Right atrium auricular region (tissue), 2 donors: ENCODE measurements around the gene CDC42EP3. TPM values are rescaled to one million over a fixed set of nuclear protein-coding genes. Genes with fewer than 3 reads are reported as not detected.
A peak's percentile ranks its signal among the peaks of the same experiment; 100 is the strongest.

ENCODE experiments used
- DNase-seq: peaks from one replicate; pipeline ENCODE4 v3.0.0-alpha.2; 2019; ENCODE audit warnings: low spot score
- H3K27ac ChIP-seq, 2 donors: fragments of 200-600 bp; sonication (generic); 1 replicate in 1 of 2; 2 replicates in 1 of 2; pipeline ENCODE4 v1.5.1; 2016 to 2019
- H3K27me3 ChIP-seq, 2 donors: fragments of 200-600 bp; sonication (generic); one replicate each; pipeline versions ENCODE4 v1.5.1 to v1.6.0; 2017 to 2019
- H3K36me3 ChIP-seq: fragments of 200-600 bp; sonication (generic); one replicate; pipeline ENCODE4 v1.5.1; 2016
- H3K4me1 ChIP-seq, 2 donors: fragments of 200-600 bp; sonication (generic); one replicate each; pipeline versions ENCODE4 v1.5.1 to v1.6.0; 2017 to 2019
- H3K4me3 ChIP-seq, 2 donors: fragments of 200-600 bp; sonication (generic); 1 replicate in 1 of 2; 2 replicates in 1 of 2; pipeline ENCODE4 v1.5.1; 2017 to 2019; ENCODE audit warnings: mild to moderate bottlenecking in 1 of 2, moderate library complexity in 1 of 2
- H3K9me3 ChIP-seq, 2 donors: fragments of 200-600 bp; sonication (generic); one replicate each; pipeline ENCODE4 v1.5.1; 2019
- total RNA-seq, 2 donors: library from RNA; depleted of rRNA; stranded (reverse); fragments of >200 nt; gene quantifications; one replicate each; pipeline ENCODE4 v1.1.0, GENCODE V29; 2016
- TF ChIP-seq, protein P1 (sequence below), 2 donors: fragments of 200-600 bp; sonication (generic); IDR thresholded peaks; one replicate each; pipeline ENCODE4 v1.5.1; 2019; ENCODE audit warnings: antibody characterized with exemption in 2 of 2

The CDC42EP3 gene
- total RNA-seq, 2 donors from 2014 or later = 38.5 to 105 TPM

- no peak overlapping the region for H3K27ac ChIP-seq
- DNase-seq = no peak
- no peak overlapping the region for H3K4me3 ChIP-seq
- H3K4me1 ChIP-seq = peaks cover 0 to 31% of the 10 kb centered on the region in 2 donors
- no peaks in the 10 kb centered on the region for H3K27me3 ChIP-seq
- H3K36me3 ChIP-seq = no peaks in the 10 kb centered on the region
- TF ChIP-seq, protein P1, sequence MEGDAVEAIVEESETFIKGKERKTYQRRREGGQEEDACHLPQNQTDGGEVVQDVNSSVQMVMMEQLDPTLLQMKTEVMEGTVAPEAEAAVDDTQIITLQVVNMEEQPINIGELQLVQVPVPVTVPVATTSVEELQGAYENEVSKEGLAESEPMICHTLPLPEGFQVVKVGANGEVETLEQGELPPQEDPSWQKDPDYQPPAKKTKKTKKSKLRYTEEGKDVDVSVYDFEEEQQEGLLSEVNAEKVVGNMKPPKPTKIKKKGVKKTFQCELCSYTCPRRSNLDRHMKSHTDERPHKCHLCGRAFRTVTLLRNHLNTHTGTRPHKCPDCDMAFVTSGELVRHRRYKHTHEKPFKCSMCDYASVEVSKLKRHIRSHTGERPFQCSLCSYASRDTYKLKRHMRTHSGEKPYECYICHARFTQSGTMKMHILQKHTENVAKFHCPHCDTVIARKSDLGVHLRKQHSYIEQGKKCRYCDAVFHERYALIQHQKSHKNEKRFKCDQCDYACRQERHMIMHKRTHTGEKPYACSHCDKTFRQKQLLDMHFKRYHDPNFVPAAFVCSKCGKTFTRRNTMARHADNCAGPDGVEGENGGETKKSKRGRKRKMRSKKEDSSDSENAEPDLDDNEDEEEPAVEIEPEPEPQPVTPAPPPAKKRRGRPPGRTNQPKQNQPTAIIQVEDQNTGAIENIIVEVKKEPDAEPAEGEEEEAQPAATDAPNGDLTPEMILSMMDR (IDR thresholded peaks at IDR 0.05) = no peak
- no peaks in the 10 kb centered on the region for H3K9me3 ChIP-seq
These were observed 50.2 kb downstream of the CDC42EP3 start for GRCh38 chr2:37621199-37621598.

GRCh38 chr2:37619959-37620300 is 51.5 kb downstream of the CDC42EP3 start:
- no peak for DNase-seq
- Histone ChIP-seq H3K36me3 (no peaks in the 10 kb centered on the region), H3K4me3 (no peak overlapping the region), H3K9me3 (no peaks in the 10 kb centered on the region), H3K4me1 (peaks cover 0 to 32% of the 10 kb centered on the region in 2 donors), H3K27me3 (no peaks in the 10 kb centered on the region), H3K27ac (no peak overlapping the region)
- TF ChIP-seq, protein P1 (IDR thresholded peaks at IDR 0.05) = no peak

DNA sequence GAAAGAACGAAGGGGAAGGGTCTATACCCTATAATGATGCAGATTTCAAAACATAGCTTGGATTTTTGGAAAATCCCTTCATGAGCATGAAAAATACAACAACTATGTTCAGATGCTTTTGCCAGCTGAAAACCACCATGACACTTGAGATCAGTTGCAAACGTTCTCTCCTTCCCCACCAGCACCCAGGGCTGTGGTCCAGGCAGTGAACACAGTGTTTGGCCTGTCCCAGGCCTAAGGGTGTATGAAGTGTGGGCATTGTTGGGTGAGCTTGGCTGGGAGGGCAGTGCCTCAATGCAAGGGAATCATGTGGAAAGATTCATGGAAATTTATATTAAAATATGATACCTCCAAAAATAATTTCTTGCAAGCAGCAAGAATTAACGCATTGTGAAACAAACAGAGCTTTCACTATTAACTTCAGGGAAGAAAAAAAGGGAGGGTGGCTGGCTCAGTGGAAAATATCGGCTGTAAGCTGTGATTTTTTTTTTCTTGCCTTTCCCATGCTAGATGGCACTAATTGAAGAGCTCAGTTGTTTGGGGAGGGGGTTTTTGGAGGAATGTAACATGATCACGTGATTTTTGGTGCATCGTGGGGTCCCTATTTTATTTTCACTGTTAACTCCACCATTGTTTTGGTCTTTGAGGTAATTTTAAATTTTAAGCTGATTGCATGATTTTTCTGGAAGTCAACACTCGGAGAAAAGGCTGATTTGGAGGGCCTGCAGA is 52.0 kb downstream of the CDC42EP3 start:
- Histone ChIP-seq H3K27ac (no peak overlapping the region), H3K27me3 (no peaks in the 10 kb centered on the region), H3K9me3 (no peaks in the 10 kb centered on the region), H3K4me3 (no peak overlapping the region), H3K4me1 (peaks cover 0 to 37% of the 10 kb centered on the region in 2 donors), H3K36me3 (no peaks in the 10 kb centered on the region)
- no peak for DNase-seq
- TF ChIP-seq, protein P1 (IDR thresholded peaks at IDR 0.05) = no peak

DNA sequence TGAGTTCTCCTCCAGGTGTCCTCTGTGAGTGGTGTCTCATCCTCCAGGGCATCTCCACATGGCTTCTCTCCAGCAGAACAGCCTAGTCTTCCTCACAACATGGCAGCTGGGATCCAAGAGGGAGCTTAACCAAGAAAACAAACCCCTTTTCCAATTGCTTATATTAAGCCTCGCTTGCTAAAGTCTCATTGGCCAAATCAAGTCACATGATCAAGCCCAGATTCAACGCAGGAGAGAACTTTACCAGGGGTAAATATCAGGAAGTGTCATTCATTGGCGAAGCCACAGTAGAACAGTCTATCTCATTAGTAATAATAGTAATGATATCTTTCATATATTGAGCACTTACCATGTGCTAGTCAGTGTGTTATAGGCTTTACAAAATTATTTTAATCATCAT is 53.1 kb downstream of the CDC42EP3 start:
- TF ChIP-seq, protein P1 (IDR thresholded peaks at IDR 0.05) = no peak
- no peak overlapping the region for H3K4me3 ChIP-seq
- H3K27ac ChIP-seq = no peak overlapping the region
- DNase-seq = no peak
- H3K27me3 ChIP-seq = no peaks in the 10 kb centered on the region
- peaks cover 0 to 46% of the 10 kb centered on the region in 2 donors for H3K4me1 ChIP-seq
- H3K9me3 ChIP-seq = no peaks in the 10 kb centered on the region
- H3K36me3 ChIP-seq = no peaks in the 10 kb centered on the region

GRCh38 chr2:37617119-37617892 is 54.1 kb downstream of the CDC42EP3 start:
- DNase-seq = no peak
- no peaks in the 10 kb centered on the region for H3K27me3 ChIP-seq
- peaks cover 0 to 53% of the 10 kb centered on the region in 2 donors for H3K4me1 ChIP-seq
- no peaks in the 10 kb centered on the region for H3K9me3 ChIP-seq
- TF ChIP-seq, protein P1 (IDR thresholded peaks at IDR 0.05) = no peak
- no peaks in the 10 kb centered on the region for H3K36me3 ChIP-seq
- H3K27ac ChIP-seq = peak overlapping the region in 1 of 2 donors; percentile 3
- H3K4me3 ChIP-seq = no peak overlapping the region
